ENCODE measurements around the gene KLHL29.

- TF ChIP-seq CTCF (IDR thresholded peaks at IDR 0.05; ENCODE audit: insufficient read depth, low read length): no peak
- TF ChIP-seq POLR2AphosphoS5 (IDR thresholded peaks at IDR 0.05; ENCODE audit: low read depth): no peak
- TF ChIP-seq REST (IDR thresholded peaks at IDR 0.05; ENCODE audit: insufficient replicate concordance, low read depth): no peak
- TF ChIP-seq SPI1 (IDR thresholded peaks at IDR 0.05; ENCODE audit: borderline replicate concordance, low read depth): no peak
- TF ChIP-seq GABPA (IDR thresholded peaks at IDR 0.05; ENCODE audit: low read depth): no peak
Measured at GRCh38 chr2:23681356-23682140, 296.6 kb downstream of the KLHL29 start.

All from HL-60 (cell line).